Chondrocyte (in vitro differentiated cells): ENCODE measurements around the gene DNAJA3. TPM values are rescaled to one million over a fixed set of nuclear protein-coding genes. Genes with fewer than 3 reads are reported as not detected.

Experiments used
- DNase-seq: peaks from one replicate; pipeline ENCODE4 v3.0.0; 2021; ENCODE audit warnings: mixed read lengths, low spot score
- H3K27ac Mint-ChIP-seq: one replicate; pipeline ENCODE4 v1.8.0; 2021; ENCODE audit warnings: mild to moderate bottlenecking, moderate library complexity, mixed read lengths; ENCODE audit not compliant: unreplicated experiment
- H3K27me3 Mint-ChIP-seq: 2 replicates; pipeline ENCODE4 v1.8.0; 2021; ENCODE audit warnings: low read depth, mixed read lengths
- H3K36me3 Mint-ChIP-seq: 2 replicates; pipeline ENCODE4 v1.8.0; 2021; ENCODE audit warnings: low read depth, mixed read lengths
- H3K4me1 Mint-ChIP-seq: 2 replicates; pipeline ENCODE4 v1.8.0; 2021; ENCODE audit warnings: low read depth, mild to moderate bottlenecking, mixed read lengths
- H3K4me3 Mint-ChIP-seq: one replicate; pipeline ENCODE4 v1.8.0; 2021; ENCODE audit warnings: mild to moderate bottlenecking, moderate library complexity, mixed read lengths; ENCODE audit not compliant: unreplicated experiment
- H3K9me3 Mint-ChIP-seq: 2 replicates; pipeline ENCODE4 v1.8.0; 2021; ENCODE audit warnings: low read depth, mixed read lengths
- CTCF ChIP-seq: fragments of 200-600 bp; sonication (generic); IDR thresholded peaks from 2 replicates; pipeline ENCODE4 v1.5.0; 2021; ENCODE audit warnings: antibody characterized with exemption, mild to moderate bottlenecking, moderate library complexity
- total RNA-seq: library from RNA; stranded (reverse); gene quantifications from 3 replicates; pipeline ENCODE4 v1.2.1, GENCODE V29; 2021

DNAJA3 gene
- total RNA-seq, 1 donor from 2014 or later, result 27.8 TPM

- no peak for DNase-seq
- no peak overlapping the region for H3K27ac Mint-ChIP-seq
- peaks cover 27% of the 10 kb centered on the region for H3K36me3 Mint-ChIP-seq
- no peak overlapping the region for H3K4me3 Mint-ChIP-seq
- H3K27me3 Mint-ChIP-seq, result no peaks in the 10 kb centered on the region
- no peak for TF ChIP-seq CTCF
- no peaks in the 10 kb centered on the region for H3K9me3 Mint-ChIP-seq
- peaks cover 5% of the 10 kb centered on the region for H3K4me1 Mint-ChIP-seq
Observed at GRCh38 chr16:4455081-4455480, 29.4 kb downstream of the DNAJA3 start.

GRCh38 chr16:4455951-4456350, 30.3 kb downstream of the DNAJA3 start:
- Mint-ChIP-seq H3K36me3 (peaks cover 22% of the 10 kb centered on the region), H3K4me1 (peaks cover 2% of the 10 kb centered on the region), H3K9me3 (no peaks in the 10 kb centered on the region), H3K27ac (no peak overlapping the region), H3K27me3 (no peaks in the 10 kb centered on the region), H3K4me3 (no peak overlapping the region)
- no peak for TF ChIP-seq CTCF
- DNase-seq, result no peak

- H3K36me3 Mint-ChIP-seq, result peaks cover 12% of the 10 kb centered on the region
- no peak overlapping the region for H3K4me3 Mint-ChIP-seq
- H3K27me3 Mint-ChIP-seq, result no peaks in the 10 kb centered on the region
- DNase-seq, result no peak
- H3K4me1 Mint-ChIP-seq, result peaks cover 6% of the 10 kb centered on the region
- TF ChIP-seq CTCF, result no peak
- no peaks in the 10 kb centered on the region for H3K9me3 Mint-ChIP-seq
- H3K27ac Mint-ChIP-seq, result no peak overlapping the region
Observed at GRCh38 chr16:4460936-4461249, 35.2 kb downstream of the DNAJA3 start.

- Mint-ChIP-seq H3K36me3 (peaks cover 12% of the 10 kb centered on the region), H3K4me1 (peaks cover 6% of the 10 kb centered on the region), H3K9me3 (no peaks in the 10 kb centered on the region), H3K27ac (no peak overlapping the region), H3K27me3 (no peaks in the 10 kb centered on the region), H3K4me3 (no peak overlapping the region)
- TF ChIP-seq CTCF, result no peak
- no peak for DNase-seq
Observed at GRCh38 chr16:4461250-4462085, 35.8 kb downstream of the DNAJA3 start.

- DNase-seq, result no peak
- Mint-ChIP-seq H3K27me3 (no peaks in the 10 kb centered on the region), H3K36me3 (peaks cover 13% of the 10 kb centered on the region), H3K4me3 (no peak overlapping the region), H3K4me1 (peaks cover 6% of the 10 kb centered on the region), H3K27ac (no peak overlapping the region), H3K9me3 (no peaks in the 10 kb centered on the region)
- no peak for TF ChIP-seq CTCF
Observed at GRCh38 chr16:4463522-4464163, 38.0 kb downstream of the DNAJA3 start.
